ENCODE measurements around the gene FGD2.

The FGD2 gene

GRCh38 chr6:37013516-37014491 lies 8.3 kb downstream of the FGD2 start:
- TF ChIP-seq ZNF274 (IDR thresholded peaks at IDR 0.05; ENCODE audit: low read depth, low read length) = no peak
- H3K4me3 ChIP-seq (ENCODE audit: low read length) = no peak overlapping the region

DNA sequence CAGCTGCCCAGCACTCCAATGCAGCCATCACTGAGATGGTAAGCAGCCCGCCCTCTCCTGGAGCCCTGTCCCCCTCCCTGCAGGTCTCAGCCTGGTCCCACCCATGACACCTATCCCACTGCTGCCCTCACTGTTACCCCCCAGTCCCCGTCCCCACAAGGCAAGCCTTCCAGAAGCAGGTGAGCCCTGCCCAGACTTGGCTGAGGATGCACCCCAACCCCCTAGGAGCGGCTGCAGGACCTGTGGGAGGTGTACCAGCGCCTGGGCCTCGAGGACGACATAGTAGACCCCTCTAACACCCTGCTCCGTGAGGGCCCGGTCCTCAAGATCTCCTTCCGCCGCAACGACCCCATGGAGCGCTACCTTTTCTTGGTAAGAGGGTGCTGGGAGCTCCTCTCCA lies 9.2 kb downstream of the FGD2 start:
- TF ChIP-seq ZNF274 (IDR thresholded peaks at IDR 0.05; ENCODE audit: low read depth, low read length) = no peak

GRCh38 chr6:37015532-37015931 lies 10.1 kb downstream of the FGD2 start:
- TF ChIP-seq ZNF274 (IDR thresholded peaks at IDR 0.05; ENCODE audit: low read depth, low read length) = no peak
- H3K4me3 ChIP-seq (ENCODE audit: low read length) = no peak overlapping the region

More for the DNA sequence above, 9.2 kb downstream of the FGD2 start:
- no peak overlapping the region for H3K4me3 ChIP-seq (ENCODE audit: low read length)

DNA sequence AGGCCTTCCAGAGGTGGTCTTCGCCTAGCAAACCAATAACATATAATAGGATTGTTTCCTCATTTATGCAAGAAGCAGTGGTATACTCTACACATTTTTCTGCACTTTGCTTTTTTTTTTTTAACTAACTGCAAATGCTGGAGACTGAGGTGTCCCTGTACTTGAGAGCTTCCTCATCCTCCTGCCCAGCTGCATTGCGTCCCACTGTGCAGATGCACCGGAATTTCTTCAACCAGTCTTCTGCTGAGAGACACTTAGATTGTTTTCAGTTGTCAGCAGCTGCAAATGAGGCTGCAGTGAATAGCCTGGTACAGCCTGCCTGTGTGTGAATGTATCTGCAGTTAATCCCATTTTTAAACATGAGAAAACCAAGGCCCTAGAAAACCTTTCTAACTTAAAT lies 11.5 kb downstream of the FGD2 start:
- no peak overlapping the region for H3K4me3 ChIP-seq (ENCODE audit: low read length)
- no peak for TF ChIP-seq ZNF274 (IDR thresholded peaks at IDR 0.05; ENCODE audit: low read depth, low read length)

GRCh38 chr6:37017606-37018197 lies 12.2 kb downstream of the FGD2 start:
- H3K4me3 ChIP-seq (ENCODE audit: low read length) = no peak overlapping the region
- TF ChIP-seq ZNF274 (IDR thresholded peaks at IDR 0.05; ENCODE audit: low read depth, low read length) = no peak

DNA sequence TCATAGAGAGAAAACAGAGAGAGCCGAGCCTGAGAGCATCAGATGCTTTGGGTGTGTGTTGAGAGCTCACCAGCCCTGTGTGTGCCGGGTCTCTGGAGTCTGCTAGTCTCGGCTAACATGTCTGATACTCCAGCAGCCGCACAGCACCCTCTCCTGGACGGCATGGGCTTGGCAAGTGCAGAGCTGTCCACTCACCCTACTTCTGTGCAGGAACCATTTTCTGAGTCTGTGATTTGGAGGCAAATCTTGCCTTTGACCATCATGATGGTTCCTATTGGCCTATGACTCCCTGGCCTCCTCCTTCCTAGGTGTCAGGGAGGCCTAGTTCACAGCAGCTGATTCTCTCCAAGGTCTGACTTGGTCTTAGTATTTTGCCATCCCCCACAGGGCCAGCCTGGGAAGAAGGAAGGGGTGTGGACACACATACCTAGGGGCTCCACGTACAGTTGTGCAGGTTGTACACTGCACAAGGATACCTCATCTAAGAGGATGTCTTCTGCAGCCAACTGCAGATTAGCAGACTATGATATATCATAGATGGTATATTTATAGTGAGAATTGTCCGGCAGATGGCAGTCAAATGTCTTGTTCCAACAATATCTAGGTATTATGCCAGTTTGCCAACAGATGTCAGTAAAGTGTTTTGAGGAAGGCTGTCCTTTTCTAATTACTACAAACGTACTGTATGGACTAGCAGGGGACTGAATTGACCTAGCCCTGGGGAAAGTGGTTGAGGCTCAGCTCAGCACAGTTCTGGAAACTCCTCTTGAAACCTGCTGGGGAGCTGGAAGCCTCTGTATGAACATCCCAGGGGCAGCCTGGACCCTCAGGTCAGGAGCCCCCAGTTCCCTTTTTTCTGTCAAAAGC lies 13.0 kb downstream of the FGD2 start:
- TF ChIP-seq ZNF274 (IDR thresholded peaks at IDR 0.05; ENCODE audit: low read depth, low read length) = no peak
- no peak overlapping the region for H3K4me3 ChIP-seq (ENCODE audit: low read length)

DNA sequence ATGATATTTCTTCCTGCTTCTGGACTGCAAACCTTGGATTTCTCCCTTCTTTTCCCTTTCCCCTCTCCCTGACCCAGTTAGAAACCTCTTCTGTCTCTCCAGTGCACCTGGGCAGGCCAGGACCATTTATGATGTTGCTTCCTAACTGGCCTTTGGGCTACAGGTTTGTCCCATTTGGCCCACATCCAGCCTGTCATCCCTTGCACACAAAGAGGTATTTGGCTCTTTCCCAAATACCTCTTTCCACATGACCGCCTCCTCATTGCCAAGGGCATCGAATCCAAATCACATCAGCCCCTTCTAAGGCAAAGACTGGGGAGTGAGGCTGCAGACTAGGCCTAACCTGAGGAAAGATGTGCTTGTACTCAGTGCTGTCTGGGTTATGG lies 13.6 kb downstream of the FGD2 start:
- H3K4me3 ChIP-seq (ENCODE audit: low read length) = no peak overlapping the region
- TF ChIP-seq ZNF274 (IDR thresholded peaks at IDR 0.05; ENCODE audit: low read depth, low read length) = no peak

DNA sequence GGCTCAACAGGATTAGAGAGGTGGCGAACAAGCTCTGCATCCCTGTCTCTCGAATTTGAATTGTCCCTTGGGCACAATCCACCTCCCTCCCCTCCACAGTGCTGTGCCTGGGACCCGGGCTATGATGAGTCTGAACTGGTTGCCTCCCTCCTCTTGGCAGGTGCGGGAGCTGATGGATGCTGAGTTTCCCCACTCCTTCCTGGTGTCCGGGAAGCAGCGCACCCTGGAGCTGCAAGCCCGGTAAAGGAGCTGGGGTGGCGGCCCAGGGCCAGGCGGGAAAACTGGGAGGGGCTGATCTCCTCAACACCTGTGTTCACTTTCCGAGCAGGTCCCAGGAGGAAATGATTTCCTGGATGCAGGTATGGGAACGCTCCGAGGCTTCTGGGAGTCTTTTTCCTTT lies 14.9 kb downstream of the FGD2 start:
- no peak overlapping the region for H3K4me3 ChIP-seq (ENCODE audit: low read length)
- no peak for TF ChIP-seq ZNF274 (IDR thresholded peaks at IDR 0.05; ENCODE audit: low read depth, low read length)

DNA sequence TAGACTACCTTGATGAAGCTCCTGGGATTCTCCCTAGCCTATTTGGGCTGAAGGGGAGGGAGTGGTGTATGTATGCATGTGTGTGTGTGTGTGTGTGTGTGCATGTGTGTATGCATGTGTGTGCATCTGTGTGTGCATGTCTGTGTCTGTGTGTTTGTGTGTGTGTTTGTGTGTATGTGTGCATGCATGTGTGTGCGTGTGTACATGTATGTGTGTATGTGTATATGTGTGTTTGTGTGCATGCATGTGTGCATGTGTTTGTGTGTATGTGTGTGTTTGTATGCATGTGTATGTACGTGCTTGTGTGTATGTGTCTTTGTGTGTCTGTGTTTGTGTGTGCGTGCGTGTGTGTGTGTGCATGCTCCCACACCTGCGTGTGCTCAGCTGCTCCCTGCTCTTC lies 15.4 kb downstream of the FGD2 start:
- TF ChIP-seq ZNF274 (IDR thresholded peaks at IDR 0.05; ENCODE audit: low read depth, low read length) = no peak
- no peak overlapping the region for H3K4me3 ChIP-seq (ENCODE audit: low read length)

- TF ChIP-seq ZNF274 (IDR thresholded peaks at IDR 0.05; ENCODE audit: low read depth, low read length) = no peak
- no peak overlapping the region for H3K4me3 ChIP-seq (ENCODE audit: low read length)
Observed at GRCh38 chr6:37021356-37022129, 16.1 kb downstream of the FGD2 start.

DNA sequence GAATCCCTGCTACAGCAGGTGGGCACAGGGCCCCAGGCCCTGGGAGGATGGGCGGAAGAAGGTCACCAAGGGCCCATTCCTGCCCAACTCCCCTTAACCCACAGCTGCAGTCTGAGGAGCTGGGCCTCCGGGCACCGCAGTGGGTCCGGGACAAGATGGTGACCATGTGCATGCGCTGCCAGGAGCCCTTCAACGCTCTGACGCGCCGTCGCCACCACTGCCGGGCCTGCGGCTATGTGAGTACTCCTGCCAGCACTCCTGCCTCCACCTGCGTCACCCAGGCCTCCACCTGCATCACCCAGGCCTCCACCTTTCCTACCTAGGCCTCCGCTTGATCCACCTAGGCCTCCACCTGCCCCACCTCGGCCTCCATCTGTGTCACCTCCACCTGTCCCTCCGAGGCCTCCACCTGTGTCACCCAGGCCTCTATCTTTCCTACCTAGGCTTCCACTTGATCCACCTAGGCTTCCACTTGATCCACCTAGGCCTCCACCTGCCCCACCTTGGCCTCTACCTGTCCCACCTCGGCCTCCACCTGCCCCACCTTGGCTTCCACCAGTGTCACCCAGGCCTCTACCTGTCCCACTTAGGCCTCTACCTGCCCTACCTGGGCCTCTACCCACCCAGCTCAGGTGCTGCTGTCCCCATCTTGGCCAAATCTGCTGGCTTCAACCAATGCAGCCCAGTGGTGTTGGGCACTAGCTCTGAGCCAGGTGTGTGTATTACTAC lies 16.8 kb downstream of the FGD2 start:
- TF ChIP-seq ZNF274 (IDR thresholded peaks at IDR 0.05; ENCODE audit: low read depth, low read length) = no peak
- no peak overlapping the region for H3K4me3 ChIP-seq (ENCODE audit: low read length)

- TF ChIP-seq ZNF274 (IDR thresholded peaks at IDR 0.05; ENCODE audit: low read depth, low read length) = no peak
- no peak overlapping the region for H3K4me3 ChIP-seq (ENCODE audit: low read length)
Observed at GRCh38 chr6:37024656-37025337, 19.3 kb downstream of the FGD2 start.

All from GM08714 (cell line).